Measurements from ENCODE around the gene DGKQ. TPM values are rescaled to one million over a fixed set of nuclear protein-coding genes. Genes with fewer than 3 reads are reported as not detected.

The DGKQ gene
- total RNA-seq, 2 experiments from 2014 or later, result 14.3 to 16.7 TPM

DNA sequence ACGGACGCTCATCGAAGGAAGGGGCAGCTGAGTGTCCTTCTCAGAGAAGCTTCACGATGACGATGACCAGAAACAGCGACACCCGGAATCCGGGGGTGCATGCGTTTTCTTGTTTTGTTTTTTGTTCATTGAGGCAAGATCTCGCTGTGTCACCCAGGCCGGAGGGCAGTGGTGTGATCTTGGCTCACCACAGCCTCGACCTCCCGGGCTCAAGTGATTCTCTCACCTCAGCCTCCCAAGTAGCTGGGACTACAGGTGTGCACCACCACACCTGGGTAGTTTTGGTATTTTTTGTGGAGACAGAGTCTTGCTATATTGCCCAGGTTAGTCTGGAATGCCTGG, 19.8 kb downstream of the DGKQ start:
- Mint-ChIP-seq H3K36me3 (ENCODE audit: low read depth) (peaks cover 3% of the 10 kb centered on the region), H3K27ac (no peak overlapping the region)

DNA sequence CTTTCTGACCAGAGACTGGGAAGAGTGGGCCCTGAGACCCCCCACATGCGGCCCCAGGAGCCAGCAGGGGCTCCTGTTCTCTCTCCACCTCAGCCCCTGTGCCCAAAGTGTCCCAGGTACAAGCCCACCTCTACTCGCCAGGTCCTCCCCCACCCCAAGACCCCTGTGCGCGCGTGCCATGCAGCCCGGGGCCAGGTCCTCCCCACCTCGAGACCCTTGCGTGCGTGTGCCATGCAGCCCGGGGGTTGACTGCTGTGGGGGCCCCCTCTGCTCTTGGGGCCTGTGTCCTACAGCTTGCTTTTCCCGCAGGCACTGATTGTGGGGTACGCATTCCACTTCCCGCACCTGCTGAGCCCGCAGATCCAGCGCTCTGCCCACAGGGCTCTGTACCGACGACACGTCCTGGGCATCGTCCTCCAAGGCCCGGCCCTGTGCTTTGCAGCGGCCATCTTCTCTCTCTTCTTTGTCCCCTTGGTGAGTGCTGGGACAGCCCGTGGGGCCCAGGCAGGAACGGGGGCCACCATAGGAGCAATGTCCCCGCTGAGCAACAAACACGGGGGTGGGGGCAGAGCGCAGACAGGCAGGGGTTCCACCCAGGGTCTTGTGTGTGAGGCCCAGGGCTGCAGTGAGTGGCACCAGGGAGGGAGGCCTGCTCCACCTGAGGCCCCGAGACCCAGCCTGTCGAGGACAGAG, 20.3 kb downstream of the DGKQ start:
- H3K4me3 Mint-ChIP-seq, result no peak overlapping the region
- DNase-seq, result no peak
- no peaks in the 10 kb centered on the region for H3K9me3 Mint-ChIP-seq
- no peak overlapping the region for H3K27ac Mint-ChIP-seq
- TF ChIP-seq, protein P1, sequence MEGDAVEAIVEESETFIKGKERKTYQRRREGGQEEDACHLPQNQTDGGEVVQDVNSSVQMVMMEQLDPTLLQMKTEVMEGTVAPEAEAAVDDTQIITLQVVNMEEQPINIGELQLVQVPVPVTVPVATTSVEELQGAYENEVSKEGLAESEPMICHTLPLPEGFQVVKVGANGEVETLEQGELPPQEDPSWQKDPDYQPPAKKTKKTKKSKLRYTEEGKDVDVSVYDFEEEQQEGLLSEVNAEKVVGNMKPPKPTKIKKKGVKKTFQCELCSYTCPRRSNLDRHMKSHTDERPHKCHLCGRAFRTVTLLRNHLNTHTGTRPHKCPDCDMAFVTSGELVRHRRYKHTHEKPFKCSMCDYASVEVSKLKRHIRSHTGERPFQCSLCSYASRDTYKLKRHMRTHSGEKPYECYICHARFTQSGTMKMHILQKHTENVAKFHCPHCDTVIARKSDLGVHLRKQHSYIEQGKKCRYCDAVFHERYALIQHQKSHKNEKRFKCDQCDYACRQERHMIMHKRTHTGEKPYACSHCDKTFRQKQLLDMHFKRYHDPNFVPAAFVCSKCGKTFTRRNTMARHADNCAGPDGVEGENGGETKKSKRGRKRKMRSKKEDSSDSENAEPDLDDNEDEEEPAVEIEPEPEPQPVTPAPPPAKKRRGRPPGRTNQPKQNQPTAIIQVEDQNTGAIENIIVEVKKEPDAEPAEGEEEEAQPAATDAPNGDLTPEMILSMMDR (IDR thresholded peaks at IDR 0.05), result no peak
- H3K4me1 Mint-ChIP-seq (ENCODE audit: low read depth), result no peaks in the 10 kb centered on the region
- ChIA-PET CTCF (no interaction called here), POLR2A (interaction anchor here (1.9 kb wide), 1 partner anchor 21 kb away, joined by 4 read pairs; the partner anchor contains the start of genes GAK and TMEM175)
- intact Hi-C loops (cut with micrococcal nuclease), result no loop called here
- ATAC-seq, result no peak
- H3K27me3 Mint-ChIP-seq, result no peaks in the 10 kb centered on the region
- H3K36me3 Mint-ChIP-seq (ENCODE audit: low read depth), result peaks cover 3% of the 10 kb centered on the region

More for the DNA sequence above, 19.8 kb downstream of the DGKQ start:
- Mint-ChIP-seq H3K27me3 (no peaks in the 10 kb centered on the region), H3K4me3 (no peak overlapping the region), H3K9me3 (no peaks in the 10 kb centered on the region), H3K4me1 (ENCODE audit: low read depth) (no peaks in the 10 kb centered on the region)
- TF ChIP-seq, protein P1 (IDR thresholded peaks at IDR 0.05), result no peak
- ChIA-PET POLR2A (interaction anchor here (1.9 kb wide), 1 partner anchor 21 kb away, joined by 4 read pairs; the partner anchor contains the start of genes GAK and TMEM175), CTCF (no interaction called here)
- DNase-seq (no peak), ATAC-seq (no peak)
- intact Hi-C loops (cut with micrococcal nuclease), result no loop called here

DNA sequence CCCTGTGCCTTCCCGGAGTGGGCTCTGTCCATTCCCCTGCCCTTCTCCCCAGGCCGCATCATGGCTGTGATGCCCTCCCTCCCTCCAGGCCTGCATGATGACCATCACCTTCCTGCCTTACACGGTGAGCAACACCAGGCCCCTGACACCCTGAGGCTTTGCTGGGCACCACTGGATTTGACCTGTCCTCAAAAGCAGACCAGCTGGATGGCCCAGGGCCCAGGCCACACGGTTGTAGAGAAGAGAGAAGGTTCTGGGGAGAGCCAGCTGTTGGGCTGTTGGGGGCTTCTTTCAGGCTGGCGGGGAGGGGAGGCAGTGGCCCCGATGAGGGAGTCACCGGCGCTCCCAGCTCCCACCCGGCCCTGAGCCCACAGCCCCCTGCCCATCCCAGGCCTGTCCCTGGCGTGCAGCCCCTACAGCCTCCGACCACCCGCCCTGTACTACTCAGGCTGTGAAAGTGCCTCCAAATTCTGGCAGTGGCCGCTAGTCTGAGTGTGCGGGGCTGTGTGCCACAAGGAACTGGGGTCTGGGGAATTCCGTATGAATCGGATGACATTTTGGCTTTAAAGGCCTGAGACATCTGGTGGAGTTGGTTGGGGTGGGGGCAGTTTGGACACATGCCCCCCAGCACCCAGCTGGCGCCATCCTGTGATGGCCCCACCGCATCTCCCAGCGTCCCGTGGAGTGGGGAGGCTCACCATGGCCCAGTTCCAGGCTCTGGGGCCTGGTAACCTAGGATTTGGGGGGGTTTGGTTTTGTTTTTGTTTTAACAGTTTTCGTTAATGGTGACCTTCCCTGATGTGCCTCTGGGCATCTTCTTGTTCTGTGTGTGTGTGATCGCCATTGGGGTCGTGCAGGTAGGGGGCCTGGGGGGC, 21.5 kb downstream of the DGKQ start:
- intact Hi-C loops (cut with micrococcal nuclease), result no loop called here
- H3K4me1 Mint-ChIP-seq (ENCODE audit: low read depth), result no peaks in the 10 kb centered on the region
- POLR2A ChIA-PET, result no interaction called here
- H3K9me3 Mint-ChIP-seq, result no peaks in the 10 kb centered on the region
- TF ChIP-seq, protein P1 (IDR thresholded peaks at IDR 0.05), result no peak
- no peak overlapping the region for H3K4me3 Mint-ChIP-seq
- no peak for ATAC-seq
- peaks cover 3% of the 10 kb centered on the region for H3K36me3 Mint-ChIP-seq (ENCODE audit: low read depth)
- H3K27ac Mint-ChIP-seq, result no peak overlapping the region
- no peaks in the 10 kb centered on the region for H3K27me3 Mint-ChIP-seq
- CTCF ChIA-PET, result no interaction called here
- no peak for DNase-seq

DNA sequence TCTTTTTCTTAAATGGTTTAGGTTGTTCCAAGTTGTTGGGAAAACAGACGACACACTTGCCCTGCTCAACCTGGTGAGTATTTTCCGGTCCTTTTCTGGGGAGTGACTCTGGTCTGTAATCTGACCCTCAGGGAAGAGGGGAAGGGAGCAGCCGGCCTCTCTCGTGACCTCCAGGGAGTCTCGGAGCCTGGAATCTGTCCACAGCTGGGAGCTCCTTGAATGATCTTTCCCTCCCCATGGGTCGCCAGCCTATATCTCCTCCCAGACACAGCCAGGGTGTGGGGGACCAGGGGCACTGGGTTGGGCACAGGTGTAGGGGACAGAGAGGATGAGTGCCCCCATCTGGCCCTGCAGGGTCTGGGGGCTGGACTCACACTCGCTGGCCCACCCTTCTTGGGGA, 22.2 kb downstream of the DGKQ start:
- TF ChIP-seq, protein P1 (IDR thresholded peaks at IDR 0.05), result no peak
- Mint-ChIP-seq H3K36me3 (ENCODE audit: low read depth) (peaks cover 3% of the 10 kb centered on the region), H3K27me3 (no peaks in the 10 kb centered on the region), H3K27ac (no peak overlapping the region), H3K4me3 (no peak overlapping the region), H3K4me1 (ENCODE audit: low read depth) (no peaks in the 10 kb centered on the region), H3K9me3 (no peaks in the 10 kb centered on the region)
- intact Hi-C loops (cut with micrococcal nuclease), result no loop called here
- CTCF ChIA-PET, result no interaction called here
- POLR2A ChIA-PET, result no interaction called here
- no peak for ATAC-seq
- DNase-seq, result no peak
